SK-N-SH (cell line): ENCODE results near the gene MAPKAP1. TPM values are rescaled to one million over a fixed set of nuclear protein-coding genes. Genes with fewer than 3 reads are reported as not detected.

Experiments
- CTCF ChIA-PET: fragments of 300-600, 350-600 bp; formaldehyde crosslinking; extraction: SDS; loops from one replicate; lab custom pipeline; 2021; lab: Yijun Ruan, JAX
- POLR2A ChIA-PET: fragments of 350-600 bp; sonication (Branson Sonifier 250); formaldehyde crosslinking; extraction: SDS; loops from one replicate; lab custom pipeline; 2020; ENCODE audit warnings: antibody characterized with exemption, inconsistent platforms; lab: Yijun Ruan, JAX
- DNase-seq: peaks from one replicate; pipeline ENCODE4 v3.0.0; 2012
- H2AFZ ChIP-seq: fragments of 200-600 bp; sonication (generic); 2 replicates; pipeline ENCODE4 v1.8.1; 2016; ENCODE audit warnings: antibody characterized with exemption, mild to moderate bottlenecking, low read depth
- H3F3A ChIP-seq: fragments of 200-600 bp; sonication (generic); replicated peaks from 2 replicates; pipeline ENCODE3; 2016; ENCODE audit warnings: antibody characterized with exemption, mild to moderate bottlenecking; ENCODE audit not compliant: insufficient read depth
- H3K27ac ChIP-seq, 2 experiments: fragments of 200-500 bp in 1 of 2; fragments of 200-600 bp in 1 of 2; sonication (Bioruptor generic) in 1 of 2; sonication (generic), shearing (Covaris generic) in 1 of 2; 2 replicates each; pipeline versions ENCODE4 v1.5.1 to v1.6.1; 2014 to 2016; ENCODE audit warnings: low read depth in 2 of 2, inconsistent platforms in 1 of 2, low read length in 1 of 2, mild to moderate bottlenecking in 1 of 2, mixed read lengths in 1 of 2
- H3K27me3 ChIP-seq: fragments of 200-600 bp; sonication (generic), shearing (Covaris generic); 2 replicates; pipeline ENCODE4 v1.6.1; 2016; ENCODE audit warnings: mixed run types; ENCODE audit not compliant: insufficient read depth
- H3K36me3 ChIP-seq, 2 experiments: fragments of 200-500 bp in 1 of 2; fragments of 200-600 bp in 1 of 2; sonication (Bioruptor generic) in 1 of 2; sonication (generic) in 1 of 2; replicated peaks in 1 of 2; 2 replicates each; pipeline versions ENCODE3 to v1.5.1; 2014 to 2016; ENCODE audit warnings: low read length in 1 of 2, mild to moderate bottlenecking in 1 of 2; ENCODE audit not compliant: insufficient read depth in 2 of 2, control insufficient read depth in 1 of 2
- H3K4me1 ChIP-seq, 2 experiments: fragments of 200-500 bp in 1 of 2; fragments of 200-600 bp in 1 of 2; sonication (Bioruptor generic) in 1 of 2; sonication (generic), shearing (Covaris generic) in 1 of 2; 2 replicates each; pipeline versions ENCODE4 v1.5.1 to v1.6.1; 2014 to 2016; ENCODE audit warnings: low read depth in 1 of 2, low read length in 1 of 2, mixed run types in 1 of 2; ENCODE audit not compliant: insufficient read depth in 2 of 2, control insufficient read depth in 1 of 2
- H3K4me2 ChIP-seq: fragments of 200-600 bp; sonication (generic), shearing (Covaris generic); 2 replicates; pipeline ENCODE4 v1.6.1; 2017; ENCODE audit warnings: mixed run types
- H3K4me3 ChIP-seq, 2 experiments: fragments of 200-500 bp in 1 of 2; fragments of 200-600 bp in 1 of 2; sonication (Bioruptor generic) in 1 of 2; sonication (generic), shearing (Covaris generic) in 1 of 2; 2 replicates each; pipeline versions ENCODE4 v1.5.1 to v1.8.1; 2014 to 2016; ENCODE audit warnings: low read depth in 2 of 2, inconsistent platforms in 1 of 2, low read length in 1 of 2, mild to moderate bottlenecking in 1 of 2, mixed read lengths in 1 of 2, moderate library complexity in 1 of 2
- H3K79me2 ChIP-seq: fragments of 200-600 bp; sonication (generic); 2 replicates; pipeline ENCODE4 v1.8.1; 2017; ENCODE audit warnings: mild to moderate bottlenecking; ENCODE audit not compliant: insufficient read depth
- H3K9ac ChIP-seq: fragments of 200-600 bp; sonication (generic); 2 replicates; pipeline ENCODE4 v1.6.1; 2017; ENCODE audit warnings: mixed run types
- H3K9me2 ChIP-seq: fragments of 200-600 bp; sonication (generic); 2 replicates; pipeline ENCODE4 v1.6.1; 2017; ENCODE audit warnings: mixed run types
- H3K9me3 ChIP-seq: fragments of 200-600 bp; sonication (generic); 2 replicates; pipeline ENCODE4 v1.6.1; 2017; ENCODE audit warnings: mixed run types, mild to moderate bottlenecking, moderate library complexity
- H4K20me1 ChIP-seq: fragments of 200-600 bp; sonication (generic); 2 replicates; pipeline ENCODE4 v1.6.1; 2017; ENCODE audit warnings: mild to moderate bottlenecking, mixed run types; ENCODE audit not compliant: insufficient read depth
- ELF1 ChIP-seq: IDR thresholded peaks from 2 replicates; pipeline ENCODE4 v1.4.0; 2012
- FOSL2 ChIP-seq: IDR thresholded peaks from 2 replicates; pipeline ENCODE4 v1.4.0; 2012; ENCODE audit warnings: low read depth, mild to moderate bottlenecking, moderate library complexity, borderline replicate concordance
- JUND ChIP-seq: IDR thresholded peaks from 2 replicates; pipeline ENCODE4 v1.4.0; 2012
- MXI1 ChIP-seq: IDR thresholded peaks from 2 replicates; pipeline ENCODE4 v1.6.1; 2012; ENCODE audit warnings: mild to moderate bottlenecking, low read depth, low read length, improper control_type of control experiment
- RCOR1 ChIP-seq: fragments of 150-350 bp; IDR thresholded peaks from 2 replicates; pipeline ENCODE4 v1.6.1; 2017; ENCODE audit warnings: antibody characterized with exemption, low read length
- RFX5 ChIP-seq: IDR thresholded peaks from 2 replicates; pipeline ENCODE4 v1.6.1; 2012; ENCODE audit warnings: mild to moderate bottlenecking, improper control_type of control experiment, low read length
- SIN3A ChIP-seq: IDR thresholded peaks from 2 replicates; pipeline ENCODE4 v1.6.1; 2012; ENCODE audit warnings: low read depth, mild to moderate bottlenecking, low read length, moderate library complexity, borderline replicate concordance
- TCF12 ChIP-seq: IDR thresholded peaks from 2 replicates; pipeline ENCODE4 v1.4.0; 2012
- TEAD4 ChIP-seq: IDR thresholded peaks from 2 replicates; pipeline ENCODE4 v1.4.0; 2012; ENCODE audit warnings: mild to moderate bottlenecking, borderline replicate concordance; ENCODE audit not compliant: insufficient read depth
- YY1 ChIP-seq: IDR thresholded peaks from 2 replicates; pipeline ENCODE4 v1.4.0; 2012; ENCODE audit warnings: low read depth, mild to moderate bottlenecking
- WGBS: methylation state at CpG from one replicate; pipeline ENCODE4 v1.1.6; 2017; ENCODE audit warnings: low lambda C conversion rate; 5-methylcytosine and 5-hydroxymethylcytosine counted together
- polyA plus RNA-seq, 3 experiments: library from polyadenylated mRNA; depleted of rRNA; stranded (reverse); fragments of >200 nt; gene quantifications; 2 replicates each; pipeline ENCODE4 v1.2.3, GENCODE V29; 2012
- TF ChIP-seq, protein P1 (sequence below): fragments of 150-350 bp; IDR thresholded peaks from 2 replicates; pipeline ENCODE4 v1.6.1; 2017; ENCODE audit warnings: antibody characterized with exemption, low read length, low read depth, borderline replicate concordance
- TF ChIP-seq, protein P2 (sequence below): fragments of 200-600 bp; sonication (generic); IDR thresholded peaks from 2 replicates; pipeline ENCODE4 v1.6.1; 2017; ENCODE audit warnings: antibody characterized with exemption, mild to moderate bottlenecking, moderate library complexity
- TF ChIP-seq, protein P3 (sequence below): fragments of 150-350 bp; IDR thresholded peaks from 2 replicates; pipeline ENCODE4 v1.6.1; 2016; ENCODE audit warnings: mild to moderate bottlenecking, low read depth, low read length
- TF ChIP-seq, protein P4 (sequence below): IDR thresholded peaks from 2 replicates; pipeline ENCODE4 v1.4.0; 2012; ENCODE audit warnings: low read depth, borderline replicate concordance
- TF ChIP-seq, protein P5 (sequence below): IDR thresholded peaks from 2 replicates; pipeline ENCODE4 v1.4.0; 2012; ENCODE audit warnings: low read depth, borderline replicate concordance

Gene MAPKAP1
- polyA plus RNA-seq, 1 of the 3 experiments (the other 2 are of a cell fraction), result 117 TPM

DNA sequence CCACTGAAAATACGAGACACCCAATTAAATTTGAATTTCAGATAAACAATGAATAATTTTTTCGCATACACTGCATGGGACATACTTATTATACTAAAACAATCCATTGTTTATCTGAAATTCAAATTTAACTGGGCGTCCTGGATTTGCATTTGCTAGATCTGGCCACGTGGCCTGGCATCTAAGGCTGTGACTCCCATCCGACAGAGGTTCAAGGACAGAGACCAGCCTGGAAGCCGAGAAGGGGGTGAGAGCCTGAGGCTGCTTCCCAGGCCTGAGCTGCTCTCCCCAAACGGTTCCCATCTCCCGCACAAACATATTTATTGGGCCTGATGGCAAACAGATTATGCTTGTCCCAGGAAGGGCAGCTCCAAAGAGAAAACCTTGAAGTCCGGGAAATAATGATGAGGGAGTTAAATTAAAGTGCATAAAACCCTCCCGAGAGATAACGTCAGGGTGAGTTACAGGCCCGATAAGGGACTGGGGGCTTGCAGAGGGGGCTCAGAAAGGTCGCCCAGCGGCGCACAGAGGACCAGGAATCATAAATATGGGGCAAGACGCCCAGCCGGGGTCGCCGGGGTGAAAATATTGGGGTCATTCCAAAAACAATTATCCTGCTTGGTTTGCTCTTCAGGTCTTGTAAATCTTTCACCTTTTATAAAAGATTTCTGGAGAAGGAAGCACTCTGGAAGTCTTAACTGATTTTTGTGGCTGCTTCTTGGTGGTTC is 281.7 kb downstream of the MAPKAP1 start (continued):
- TF ChIP-seq RFX5 (no peak), YY1 (no peak), ELF1 (no peak)
- TF ChIP-seq, protein P1, sequence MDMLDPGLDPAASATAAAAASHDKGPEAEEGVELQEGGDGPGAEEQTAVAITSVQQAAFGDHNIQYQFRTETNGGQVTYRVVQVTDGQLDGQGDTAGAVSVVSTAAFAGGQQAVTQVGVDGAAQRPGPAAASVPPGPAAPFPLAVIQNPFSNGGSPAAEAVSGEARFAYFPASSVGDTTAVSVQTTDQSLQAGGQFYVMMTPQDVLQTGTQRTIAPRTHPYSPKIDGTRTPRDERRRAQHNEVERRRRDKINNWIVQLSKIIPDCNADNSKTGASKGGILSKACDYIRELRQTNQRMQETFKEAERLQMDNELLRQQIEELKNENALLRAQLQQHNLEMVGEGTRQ, result no peak
- TF ChIP-seq, protein P2, sequence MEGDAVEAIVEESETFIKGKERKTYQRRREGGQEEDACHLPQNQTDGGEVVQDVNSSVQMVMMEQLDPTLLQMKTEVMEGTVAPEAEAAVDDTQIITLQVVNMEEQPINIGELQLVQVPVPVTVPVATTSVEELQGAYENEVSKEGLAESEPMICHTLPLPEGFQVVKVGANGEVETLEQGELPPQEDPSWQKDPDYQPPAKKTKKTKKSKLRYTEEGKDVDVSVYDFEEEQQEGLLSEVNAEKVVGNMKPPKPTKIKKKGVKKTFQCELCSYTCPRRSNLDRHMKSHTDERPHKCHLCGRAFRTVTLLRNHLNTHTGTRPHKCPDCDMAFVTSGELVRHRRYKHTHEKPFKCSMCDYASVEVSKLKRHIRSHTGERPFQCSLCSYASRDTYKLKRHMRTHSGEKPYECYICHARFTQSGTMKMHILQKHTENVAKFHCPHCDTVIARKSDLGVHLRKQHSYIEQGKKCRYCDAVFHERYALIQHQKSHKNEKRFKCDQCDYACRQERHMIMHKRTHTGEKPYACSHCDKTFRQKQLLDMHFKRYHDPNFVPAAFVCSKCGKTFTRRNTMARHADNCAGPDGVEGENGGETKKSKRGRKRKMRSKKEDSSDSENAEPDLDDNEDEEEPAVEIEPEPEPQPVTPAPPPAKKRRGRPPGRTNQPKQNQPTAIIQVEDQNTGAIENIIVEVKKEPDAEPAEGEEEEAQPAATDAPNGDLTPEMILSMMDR, result no peak

DNA sequence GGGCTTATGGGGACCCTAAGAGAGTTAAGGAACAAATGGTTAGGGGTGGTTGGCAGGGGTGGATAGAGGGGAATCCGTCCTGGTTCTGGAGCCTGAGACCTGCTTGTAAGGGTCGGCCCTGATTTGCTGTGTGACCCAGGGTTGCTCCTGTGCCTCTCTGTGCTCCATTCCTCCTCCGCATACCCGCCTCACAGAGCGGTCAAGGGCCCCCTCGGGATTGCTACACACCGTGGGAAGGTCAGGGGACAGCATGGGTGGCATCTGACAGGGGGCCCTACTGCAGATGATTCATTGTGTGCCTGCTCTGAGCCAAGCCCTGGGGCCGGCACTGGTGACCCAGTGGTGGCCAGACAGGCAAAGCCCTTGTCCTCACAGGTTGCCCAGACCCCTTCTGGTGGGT is 283.0 kb downstream of the MAPKAP1 start:
- H3K9me3 ChIP-seq, result no peaks in the 10 kb centered on the region
- no peak overlapping the region for H3K4me2 ChIP-seq
- 80% methylated on average over 1 of the region's 8 CpGs for WGBS
- H3K79me2 ChIP-seq, result no peaks in the 10 kb centered on the region
- ChIA-PET POLR2A (no interaction called here), CTCF (interaction anchor here (5.8 kb wide), 1 partner anchor 16 kb away, joined by 30 read pairs; no protein-coding TSS in a partner anchor)
- no peak overlapping the region for H2AFZ ChIP-seq
- H3F3A ChIP-seq, result no peaks in the 10 kb centered on the region
- H3K4me3 ChIP-seq, result no peak overlapping the region
- TF ChIP-seq RCOR1 (no peak), SIN3A (no peak)
- TF ChIP-seq, protein P3, sequence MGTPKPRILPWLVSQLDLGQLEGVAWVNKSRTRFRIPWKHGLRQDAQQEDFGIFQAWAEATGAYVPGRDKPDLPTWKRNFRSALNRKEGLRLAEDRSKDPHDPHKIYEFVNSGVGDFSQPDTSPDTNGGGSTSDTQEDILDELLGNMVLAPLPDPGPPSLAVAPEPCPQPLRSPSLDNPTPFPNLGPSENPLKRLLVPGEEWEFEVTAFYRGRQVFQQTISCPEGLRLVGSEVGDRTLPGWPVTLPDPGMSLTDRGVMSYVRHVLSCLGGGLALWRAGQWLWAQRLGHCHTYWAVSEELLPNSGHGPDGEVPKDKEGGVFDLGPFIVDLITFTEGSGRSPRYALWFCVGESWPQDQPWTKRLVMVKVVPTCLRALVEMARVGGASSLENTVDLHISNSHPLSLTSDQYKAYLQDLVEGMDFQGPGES, result no peak
- H3K9ac ChIP-seq, result no peak overlapping the region
- H3K9me2 ChIP-seq, result no peaks in the 10 kb centered on the region
- peaks cover 0 to 8% of the 10 kb centered on the region in 2 experiments; a peak in 1 of 4 replicates for H3K4me1 ChIP-seq
- H3K27me3 ChIP-seq, result no peaks in the 10 kb centered on the region
- no peak overlapping the region for H3K27ac ChIP-seq
- no peak for DNase-seq
- no peaks in the 10 kb centered on the region for H4K20me1 ChIP-seq
- no peaks in the 10 kb centered on the region for H3K36me3 ChIP-seq

DNA sequence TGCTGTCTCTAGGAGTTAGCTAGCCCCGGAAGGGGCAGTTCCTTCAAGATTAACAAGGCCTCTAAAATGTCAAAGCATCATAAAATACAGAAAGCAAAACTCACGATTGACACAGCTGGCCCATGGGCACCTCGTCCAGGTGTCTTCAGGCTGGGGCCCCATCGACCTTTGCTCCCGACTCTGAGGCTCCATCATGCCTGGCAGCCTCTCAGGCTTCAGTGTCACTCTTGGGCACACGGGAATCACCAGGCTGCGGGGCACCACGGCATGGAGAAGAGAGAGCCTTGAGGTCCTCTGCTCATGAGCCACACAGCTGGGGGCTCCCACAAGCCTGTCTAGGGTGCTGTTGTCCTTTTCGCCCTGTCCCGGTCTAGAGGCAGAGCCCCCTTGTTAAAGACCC is 284.2 kb downstream of the MAPKAP1 start:
- H3K4me3 ChIP-seq, result no peak overlapping the region
- ChIA-PET POLR2A (no interaction called here), CTCF (interaction anchor here (1.0 to 5.8 kb wide), 2 partner anchors 15 to 975 kb away, joined by 3 to 30 read pairs; no protein-coding TSS in a partner anchor)
- TF ChIP-seq, protein P4, sequence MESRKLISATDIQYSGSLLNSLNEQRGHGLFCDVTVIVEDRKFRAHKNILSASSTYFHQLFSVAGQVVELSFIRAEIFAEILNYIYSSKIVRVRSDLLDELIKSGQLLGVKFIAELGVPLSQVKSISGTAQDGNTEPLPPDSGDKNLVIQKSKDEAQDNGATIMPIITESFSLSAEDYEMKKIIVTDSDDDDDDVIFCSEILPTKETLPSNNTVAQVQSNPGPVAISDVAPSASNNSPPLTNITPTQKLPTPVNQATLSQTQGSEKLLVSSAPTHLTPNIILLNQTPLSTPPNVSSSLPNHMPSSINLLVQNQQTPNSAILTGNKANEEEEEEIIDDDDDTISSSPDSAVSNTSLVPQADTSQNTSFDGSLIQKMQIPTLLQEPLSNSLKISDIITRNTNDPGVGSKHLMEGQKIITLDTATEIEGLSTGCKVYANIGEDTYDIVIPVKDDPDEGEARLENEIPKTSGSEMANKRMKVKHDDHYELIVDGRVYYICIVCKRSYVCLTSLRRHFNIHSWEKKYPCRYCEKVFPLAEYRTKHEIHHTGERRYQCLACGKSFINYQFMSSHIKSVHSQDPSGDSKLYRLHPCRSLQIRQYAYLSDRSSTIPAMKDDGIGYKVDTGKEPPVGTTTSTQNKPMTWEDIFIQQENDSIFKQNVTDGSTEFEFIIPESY, result no peak
- TF ChIP-seq RFX5, result no peak
- TF ChIP-seq TCF12, result no peak
- no peak for TF ChIP-seq MXI1
- TF ChIP-seq, protein P5, sequence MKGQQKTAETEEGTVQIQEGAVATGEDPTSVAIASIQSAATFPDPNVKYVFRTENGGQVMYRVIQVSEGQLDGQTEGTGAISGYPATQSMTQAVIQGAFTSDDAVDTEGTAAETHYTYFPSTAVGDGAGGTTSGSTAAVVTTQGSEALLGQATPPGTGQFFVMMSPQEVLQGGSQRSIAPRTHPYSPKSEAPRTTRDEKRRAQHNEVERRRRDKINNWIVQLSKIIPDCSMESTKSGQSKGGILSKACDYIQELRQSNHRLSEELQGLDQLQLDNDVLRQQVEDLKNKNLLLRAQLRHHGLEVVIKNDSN, result no peak
- TF ChIP-seq TEAD4, result no peak
- TF ChIP-seq FOSL2, result no peak
- no peak for TF ChIP-seq JUND

More for the DNA sequence above, 284.2 kb downstream of the MAPKAP1 start:
- H3K36me3 ChIP-seq, result no peaks in the 10 kb centered on the region
- H2AFZ ChIP-seq, result no peak overlapping the region
- H3K9me2 ChIP-seq, result no peaks in the 10 kb centered on the region
- H3K27ac ChIP-seq, result no peak overlapping the region
- WGBS, result 94% methylated on average over 3 of the region's 10 CpGs
- no peaks in the 10 kb centered on the region for H3K27me3 ChIP-seq
- H3K79me2 ChIP-seq, result no peaks in the 10 kb centered on the region
- no peaks in the 10 kb centered on the region for H3K9me3 ChIP-seq
- no peak overlapping the region for H3K4me2 ChIP-seq
- no peaks in the 10 kb centered on the region for H3K4me1 ChIP-seq
- no peaks in the 10 kb centered on the region for H4K20me1 ChIP-seq
- no peaks in the 10 kb centered on the region for H3F3A ChIP-seq
- H3K9ac ChIP-seq, result no peak overlapping the region
- DNase-seq, result no peak
